ENCODE measurements around the gene CLN3. TPM values are rescaled to one million over a fixed set of nuclear protein-coding genes. Genes with fewer than 3 reads are reported as not detected.

Gene CLN3
- total and polyA plus RNA-seq, 9 of the 15 experiments (the other 6 are each of a cell fraction or from before 2014, with no cell fraction given) = 2.5 to 27.1 (median 11.6) TPM

DNA sequence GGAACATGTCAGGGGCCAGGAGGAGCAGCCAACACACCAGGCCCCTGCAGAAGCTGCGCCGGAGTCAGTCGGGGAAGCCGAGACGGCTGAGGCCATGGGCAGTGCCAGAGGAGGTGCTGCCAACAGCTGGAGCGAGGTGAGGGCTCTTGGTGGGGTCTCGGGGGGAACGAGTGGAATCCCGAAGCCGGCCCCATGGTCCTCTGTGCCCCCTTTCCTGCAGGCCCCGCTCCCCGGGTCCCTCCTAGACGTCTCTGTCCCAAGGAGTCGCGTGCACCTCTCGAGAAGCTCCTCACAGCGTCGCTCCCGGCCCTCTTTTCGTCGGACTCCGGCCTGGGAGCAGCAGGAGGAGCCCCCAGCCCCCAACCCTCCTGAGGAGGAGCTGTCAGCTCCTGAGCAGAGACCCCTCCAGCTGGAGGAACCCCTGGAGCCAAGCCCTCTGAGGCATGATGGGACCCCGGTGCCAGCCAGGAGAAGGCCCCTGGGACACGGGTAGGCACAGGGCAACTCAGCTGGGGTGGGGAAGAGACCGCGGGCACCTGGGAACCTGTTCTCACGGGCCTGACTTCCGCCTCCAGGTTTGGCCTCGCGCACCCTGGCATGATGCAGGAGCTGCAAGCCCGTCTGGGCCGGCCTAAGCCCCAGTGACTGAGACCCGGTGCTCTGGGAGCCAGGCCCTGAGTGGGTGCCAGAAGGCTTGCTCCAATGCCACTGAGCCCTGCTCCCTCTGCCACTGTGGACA lies 6.2 kb upstream of the CLN3 start:
- ATAC-seq (no peak), FAIRE-seq (no peak), DNase-seq (ENCODE audit: extremely low read depth in 1 of 4, low spot score in 3 of 4) (no peak)
- Histone ChIP-seq H4K20me1 (replicated peaks; ENCODE audit: control insufficient read depth, insufficient read depth, low read length) (no peaks in the 10 kb centered on the region), H3K4me3 (no peak overlapping the region), H3K27ac (ENCODE audit: extremely low read depth, low read depth, low read length) (no peak overlapping the region), H2AFZ (ENCODE audit: low read depth, low read length) (no peak overlapping the region), H3K36me3 (ENCODE audit: control insufficient read depth, insufficient read depth, low read length) (no peaks in the 10 kb centered on the region), H3K9me3 (replicated peaks; ENCODE audit: control insufficient read depth, insufficient read depth, low read depth, low read length) (no peaks in the 10 kb centered on the region), H3K9me1 (ENCODE audit: control insufficient read depth, insufficient read depth, low read length) (no peaks in the 10 kb centered on the region), H3K27me3 (ENCODE audit: control insufficient read depth in 2 of 2, insufficient read depth in 2 of 2, low read length in 2 of 2) (peaks cover 0 to 8% of the 10 kb centered on the region in 2 experiments; a peak in 1 of 5 replicates), H3K4me2 (ENCODE audit: insufficient read depth, low read length) (no peak overlapping the region), H3K9ac (ENCODE audit: insufficient read depth in 1 of 2, low read depth in 2 of 2, low read length in 2 of 2) (peak overlapping the region in 1 of 2 experiments; percentile 39; a peak in 1 of 4 replicates), H3K4me1 (replicated peaks in 1 of 2; ENCODE audit: control insufficient read depth in 2 of 2, insufficient read depth in 2 of 2, low read length in 2 of 2) (peaks cover 13 to 54% of the 10 kb centered on the region in 2 experiments; a peak in 4 of 5 replicates), H3K79me2 (ENCODE audit: control insufficient read depth, insufficient read depth, low read length) (no peaks in the 10 kb centered on the region; the same call in 2 of the 3 replicates)
- in situ Hi-C loops (cut with MboI) (loop anchor here (25.0 kb wide), 1 partner anchor 1714 kb away; no protein-coding TSS in a partner anchor), intact Hi-C loops (cut with micrococcal nuclease) (no loop called here)
- TF ChIP-seq ZBTB7A (IDR thresholded peaks at IDR 0.05; ENCODE audit: borderline replicate concordance, control insufficient read depth, low read depth, low read length) (no peak), ZNF384 (IDR thresholded peaks at IDR 0.05; ENCODE audit: low read depth, low read length) (no peak), PHB (CRISPR knock-in tag; IDR thresholded peaks at IDR 0.05) (no peak), EZH2 (IDR thresholded peaks at IDR 0.05; ENCODE audit: borderline replicate concordance, low read depth, low read length) (no peak), ZHX1 (conservative IDR thresholded peaks at IDR 0.05; ENCODE audit: low read length) (no peak), TBP (optimal IDR thresholded peaks at IDR 0.05; ENCODE audit: low read depth, low read length) (no peak), ETV1 (tag; conservative IDR thresholded peaks at IDR 0.05; ENCODE audit: low read depth) (no peak)
- TF ChIP-seq, protein P1, sequence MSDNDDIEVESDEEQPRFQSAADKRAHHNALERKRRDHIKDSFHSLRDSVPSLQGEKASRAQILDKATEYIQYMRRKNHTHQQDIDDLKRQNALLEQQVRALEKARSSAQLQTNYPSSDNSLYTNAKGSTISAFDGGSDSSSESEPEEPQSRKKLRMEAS (CRISPR knock-in tag; IDR thresholded peaks at IDR 0.05) = no peak
- BruUV-seq (replicated peaks) = no TSS peak
- ChIA-PET POLR2A (interaction anchor here (0.5 to 1.1 kb wide), 2 partner anchors 12 to 106 kb away, joined by 3 to 4 read pairs; no protein-coding TSS in a partner anchor), CTCF (ENCODE audit: low intra/inter-chr PET ratio) (no interaction called here)
- 74% methylated on average over 25 of the region's 33 CpGs for WGBS (ENCODE audit: insufficient coverage, low coverage, missing lambda C conversion rate)
